ENCODE data around the gene ZNF521.

Gene ZNF521

GRCh38 chr18:25072205-25072604 lies 279.8 kb downstream of the ZNF521 start:
- DNase-seq (ENCODE audit: low spot score in 2 of 2), result no peak
- Histone ChIP-seq H3K9me3 (no peaks in the 10 kb centered on the region), H3K27me3 (ENCODE audit: low read depth) (no peaks in the 10 kb centered on the region), H3K4me3 (no peak overlapping the region), H3K36me3 (replicated peaks) (no peaks in the 10 kb centered on the region), H3K4me1 (no peaks in the 10 kb centered on the region)
- in situ Hi-C loops (cut with MboI; ENCODE audit: low sequenced_read_pairs), result no loop called here

- Histone ChIP-seq H3K4me1 (no peaks in the 10 kb centered on the region), H3K27me3 (ENCODE audit: low read depth) (no peaks in the 10 kb centered on the region), H3K4me3 (no peak overlapping the region), H3K9me3 (no peaks in the 10 kb centered on the region), H3K36me3 (replicated peaks) (no peaks in the 10 kb centered on the region)
- in situ Hi-C loops (cut with MboI; ENCODE audit: low sequenced_read_pairs), result no loop called here
- DNase-seq (ENCODE audit: low spot score in 2 of 2), result no peak
These were observed 284.5 kb downstream of the ZNF521 start for GRCh38 chr18:25067275-25068025.

- no peak overlapping the region for H3K4me3 ChIP-seq
- H3K27me3 ChIP-seq (ENCODE audit: low read depth), result no peaks in the 10 kb centered on the region
- H3K9me3 ChIP-seq, result no peaks in the 10 kb centered on the region
- in situ Hi-C loops (cut with MboI; ENCODE audit: low sequenced_read_pairs), result no loop called here
- no peak for DNase-seq (ENCODE audit: low spot score in 2 of 2)
- H3K36me3 ChIP-seq (replicated peaks), result no peaks in the 10 kb centered on the region
- H3K4me1 ChIP-seq, result no peaks in the 10 kb centered on the region
These were observed 285.4 kb downstream of the ZNF521 start for GRCh38 chr18:25066516-25066915.

- DNase-seq (ENCODE audit: low spot score in 2 of 2), result no peak
- H3K36me3 ChIP-seq (replicated peaks), result no peaks in the 10 kb centered on the region
- H3K4me1 ChIP-seq, result no peaks in the 10 kb centered on the region
- H3K27me3 ChIP-seq (ENCODE audit: low read depth), result no peaks in the 10 kb centered on the region
- in situ Hi-C loops (cut with MboI; ENCODE audit: low sequenced_read_pairs), result no loop called here
- H3K9me3 ChIP-seq, result no peaks in the 10 kb centered on the region
- H3K4me3 ChIP-seq, result no peak overlapping the region
These were observed 289.2 kb downstream of the ZNF521 start for GRCh38 chr18:25062720-25063119.

- H3K4me1 ChIP-seq, result no peaks in the 10 kb centered on the region
- no peak for DNase-seq (ENCODE audit: low spot score in 2 of 2)
- in situ Hi-C loops (cut with MboI; ENCODE audit: low sequenced_read_pairs), result no loop called here
These were observed 290.6 kb downstream of the ZNF521 start for GRCh38 chr18:25061395-25061794.

GRCh38 chr18:25058521-25058920 lies 293.4 kb downstream of the ZNF521 start:
- H3K27me3 ChIP-seq (ENCODE audit: low read depth), result no peaks in the 10 kb centered on the region
- no peaks in the 10 kb centered on the region for H3K9me3 ChIP-seq
- H3K4me3 ChIP-seq, result no peak overlapping the region
- no peak for DNase-seq (ENCODE audit: low spot score in 2 of 2)
- no peaks in the 10 kb centered on the region for H3K4me1 ChIP-seq
- in situ Hi-C loops (cut with MboI; ENCODE audit: low sequenced_read_pairs), result no loop called here
- no peaks in the 10 kb centered on the region for H3K36me3 ChIP-seq (replicated peaks)

More at GRCh38 chr18:25061395-25061794, 290.6 kb downstream of the ZNF521 start:
- Histone ChIP-seq H3K4me3 (no peak overlapping the region), H3K9me3 (no peaks in the 10 kb centered on the region), H3K36me3 (replicated peaks) (no peaks in the 10 kb centered on the region), H3K27me3 (ENCODE audit: low read depth) (no peaks in the 10 kb centered on the region)

- H3K36me3 ChIP-seq (replicated peaks), result no peaks in the 10 kb centered on the region
- no peaks in the 10 kb centered on the region; the same call in 1 of the 2 replicates for H3K27me3 ChIP-seq (ENCODE audit: low read depth)
- no peak for DNase-seq (ENCODE audit: low spot score in 2 of 2)
- no peaks in the 10 kb centered on the region for H3K9me3 ChIP-seq
- in situ Hi-C loops (cut with MboI; ENCODE audit: low sequenced_read_pairs), result no loop called here
- H3K4me3 ChIP-seq, result no peak overlapping the region
- no peaks in the 10 kb centered on the region for H3K4me1 ChIP-seq
These were observed 294.4 kb downstream of the ZNF521 start for GRCh38 chr18:25057491-25058050.

GRCh38 chr18:25056429-25056828 lies 295.5 kb downstream of the ZNF521 start:
- in situ Hi-C loops (cut with MboI; ENCODE audit: low sequenced_read_pairs), result no loop called here
- H3K27me3 ChIP-seq (ENCODE audit: low read depth), result no peaks in the 10 kb centered on the region; the same call in 1 of the 2 replicates
- no peaks in the 10 kb centered on the region for H3K4me1 ChIP-seq
- H3K36me3 ChIP-seq (replicated peaks), result no peaks in the 10 kb centered on the region
- H3K4me3 ChIP-seq, result no peak overlapping the region
- DNase-seq (ENCODE audit: low spot score in 2 of 2), result no peak
- no peaks in the 10 kb centered on the region for H3K9me3 ChIP-seq

GRCh38 chr18:25055076-25055475 lies 296.9 kb downstream of the ZNF521 start:
- in situ Hi-C loops (cut with MboI; ENCODE audit: low sequenced_read_pairs), result no loop called here
- H3K9me3 ChIP-seq, result no peaks in the 10 kb centered on the region
- H3K36me3 ChIP-seq (replicated peaks), result no peaks in the 10 kb centered on the region
- no peaks in the 10 kb centered on the region; the same call in 1 of the 2 replicates for H3K27me3 ChIP-seq (ENCODE audit: low read depth)
- H3K4me3 ChIP-seq, result no peak overlapping the region
- H3K4me1 ChIP-seq, result no peaks in the 10 kb centered on the region
- no peak for DNase-seq (ENCODE audit: low spot score in 2 of 2)

GRCh38 chr18:25053466-25053865 lies 298.5 kb downstream of the ZNF521 start:
- no peak overlapping the region for H3K4me3 ChIP-seq
- in situ Hi-C loops (cut with MboI; ENCODE audit: low sequenced_read_pairs), result no loop called here

GRCh38 chr18:25052511-25052921 lies 299.4 kb downstream of the ZNF521 start:
- Histone ChIP-seq H3K27me3 (ENCODE audit: low read depth) (no peaks in the 10 kb centered on the region; the same call in 1 of the 2 replicates), H3K9me3 (no peaks in the 10 kb centered on the region), H3K4me3 (no peak overlapping the region), H3K36me3 (replicated peaks) (no peaks in the 10 kb centered on the region), H3K4me1 (no peaks in the 10 kb centered on the region)
- in situ Hi-C loops (cut with MboI; ENCODE audit: low sequenced_read_pairs), result no loop called here
- no peak for DNase-seq (ENCODE audit: low spot score in 2 of 2)

More at GRCh38 chr18:25053466-25053865, 298.5 kb downstream of the ZNF521 start:
- Histone ChIP-seq H3K36me3 (replicated peaks) (no peaks in the 10 kb centered on the region), H3K9me3 (no peaks in the 10 kb centered on the region), H3K4me1 (no peaks in the 10 kb centered on the region), H3K27me3 (ENCODE audit: low read depth) (no peaks in the 10 kb centered on the region; the same call in 1 of the 2 replicates)
- no peak for DNase-seq (ENCODE audit: low spot score in 2 of 2)

GRCh38 chr18:25050605-25051004 lies 301.4 kb downstream of the ZNF521 start:
- H3K27me3 ChIP-seq (ENCODE audit: low read depth), result no peaks in the 10 kb centered on the region; the same call in 1 of the 2 replicates

GRCh38 chr18:25047983-25048382 lies 304.0 kb downstream of the ZNF521 start:
- Histone ChIP-seq H3K27me3 (ENCODE audit: low read depth) (no peaks in the 10 kb centered on the region; the same call in 1 of the 2 replicates), H3K4me3 (no peak overlapping the region), H3K4me1 (peaks cover 3% of the 10 kb centered on the region; the same call in 1 of the 2 replicates), H3K9me3 (no peaks in the 10 kb centered on the region), H3K36me3 (replicated peaks) (no peaks in the 10 kb centered on the region)
- in situ Hi-C loops (cut with MboI; ENCODE audit: low sequenced_read_pairs), result no loop called here
- DNase-seq (ENCODE audit: low spot score in 2 of 2), result no peak

More at GRCh38 chr18:25050605-25051004, 301.4 kb downstream of the ZNF521 start:
- in situ Hi-C loops (cut with MboI; ENCODE audit: low sequenced_read_pairs), result no loop called here
- Histone ChIP-seq H3K36me3 (replicated peaks) (no peaks in the 10 kb centered on the region), H3K9me3 (no peaks in the 10 kb centered on the region), H3K4me3 (no peak overlapping the region), H3K4me1 (no peaks in the 10 kb centered on the region)
- no peak for DNase-seq (ENCODE audit: low spot score in 2 of 2)

GRCh38 chr18:25047421-25047820 lies 304.5 kb downstream of the ZNF521 start:
- Histone ChIP-seq H3K4me3 (no peak overlapping the region), H3K4me1 (peaks cover 3% of the 10 kb centered on the region; the same call in 1 of the 2 replicates), H3K36me3 (replicated peaks) (no peaks in the 10 kb centered on the region), H3K9me3 (no peaks in the 10 kb centered on the region), H3K27me3 (ENCODE audit: low read depth) (no peaks in the 10 kb centered on the region)
- in situ Hi-C loops (cut with MboI; ENCODE audit: low sequenced_read_pairs), result no loop called here
- no peak for DNase-seq (ENCODE audit: low spot score in 2 of 2)
